OCI-LY3 (cell line): ENCODE measurements around the gene GUCD1.
"Not testable (repeated sequence)": the region's sequence is repeated elsewhere in the genome, so short reads cannot be mapped to it uniquely, and the experiment has no call there.

Experiments used
- H2AFZ ChIP-seq: fragments of 200-600, 300-600 bp; shearing (Covaris generic); 2 replicates; pipeline ENCODE4 v1.6.0; 2014; ENCODE audit warnings: antibody characterized with exemption, low read depth, low read length
- H3K27ac ChIP-seq: fragments of 200-600, 300-600 bp; sonication (generic); 2 replicates; pipeline ENCODE4 v1.5.1; 2014; ENCODE audit warnings: mild to moderate bottlenecking, low read length, moderate library complexity, mixed read lengths
- H3K27me3 ChIP-seq: fragments of 200-600, 300-600 bp; sonication (generic); 2 replicates; pipeline ENCODE4 v1.6.1; 2014; ENCODE audit warnings: low read depth, low read length, mixed read lengths
- H3K36me3 ChIP-seq: fragments of 200-600, 300-600 bp; sonication (generic); replicated peaks from 2 replicates; pipeline ENCODE3; 2014; ENCODE audit warnings: low read depth, low read length, mixed read lengths
- H3K4me1 ChIP-seq: fragments of 300-600, 200-600 bp; sonication (generic); 2 replicates; pipeline ENCODE4 v1.6.1; 2014; ENCODE audit warnings: low read length, mixed read lengths
- H3K4me2 ChIP-seq: fragments of 200-600, 300-600 bp; sonication (generic); 2 replicates; pipeline ENCODE4 v1.6.1; 2014; ENCODE audit warnings: low read length, mixed read lengths
- H3K4me3 ChIP-seq: fragments of 300-600, 200-600 bp; sonication (generic); 2 replicates; pipeline ENCODE4 v1.5.1; 2014; ENCODE audit warnings: antibody characterized with exemption, mild to moderate bottlenecking, low read length, moderate library complexity
- H3K79me2 ChIP-seq: fragments of 300-600, 200-600 bp; shearing (Covaris generic); 2 replicates; pipeline ENCODE4 v1.6.1; 2014; ENCODE audit warnings: mild to moderate bottlenecking, low read length, mixed read lengths
- H3K9ac ChIP-seq: fragments of 300-600, 200-600 bp; shearing (Covaris generic); 2 replicates; pipeline ENCODE4 v1.6.0; 2014; ENCODE audit warnings: mild to moderate bottlenecking, low read length, moderate library complexity
- H3K9me3 ChIP-seq: fragments of 200-600, 300-600 bp; shearing (Covaris generic); 2 replicates; pipeline ENCODE4 v1.6.1; 2014; ENCODE audit warnings: low read length, mixed read lengths; ENCODE audit not compliant: insufficient read depth
- H4K20me1 ChIP-seq: fragments of 200-600, 300-600 bp; sonication (generic); 2 replicates; pipeline ENCODE4 v1.6.1; 2016; ENCODE audit warnings: low read length, mixed read lengths; ENCODE audit not compliant: insufficient read depth
- CTCF ChIP-seq: fragments of 200-600, 300-600 bp; sonication (generic); IDR thresholded peaks from 2 replicates; pipeline ENCODE4 v1.5.1; 2014; ENCODE audit warnings: antibody characterized with exemption, low read length, low read depth
- EZH2phosphoT487 ChIP-seq: fragments of 200-600 bp; shearing (Covaris generic); IDR thresholded peaks from 2 replicates; pipeline ENCODE4 v1.6.1; 2018; ENCODE audit warnings: antibody characterized with exemption, mixed run types, low read depth

Gene GUCD1

GRCh38 chr22:24535348-24535747 is 19.6 kb downstream of the GUCD1 start:
- Histone ChIP-seq H3K27me3 (no peaks in the 10 kb centered on the region), H3K4me1 (0 out of 2 replicates have a peak, but pooled peaks cover 1% of the 10 kb centered on the region), H3K79me2 (no peaks in the 10 kb centered on the region), H2AFZ (no peak overlapping the region), H3K27ac (no peak overlapping the region), H3K4me2 (no peak overlapping the region), H4K20me1 (no peaks in the 10 kb centered on the region; the same call in 1 of the 2 replicates), H3K4me3 (no peak overlapping the region), H3K9me3 (no peaks in the 10 kb centered on the region), H3K9ac (no peak overlapping the region), H3K36me3 (peaks cover 4% of the 10 kb centered on the region)
- TF ChIP-seq EZH2phosphoT487 = no peak
- no peak for TF ChIP-seq CTCF

GRCh38 chr22:24532075-24532474 is 22.9 kb downstream of the GUCD1 start:
- Histone ChIP-seq H4K20me1 (no peaks in the 10 kb centered on the region; the same call in 1 of the 2 replicates), H3K27ac (no peak overlapping the region), H3K9me3 (no peaks in the 10 kb centered on the region), H3K79me2 (no peaks in the 10 kb centered on the region), H3K36me3 (no peaks in the 10 kb centered on the region), H3K4me1 (peaks cover 15% of the 10 kb centered on the region), H2AFZ (no peak overlapping the region), H3K27me3 (no peaks in the 10 kb centered on the region), H3K4me2 (no peak overlapping the region), H3K9ac (no peak overlapping the region), H3K4me3 (no peak overlapping the region)
- TF ChIP-seq CTCF = no peak

GRCh38 chr22:24530968-24531367 is 24.0 kb downstream of the GUCD1 start:
- peaks cover 15% of the 10 kb centered on the region for H3K4me1 ChIP-seq
- H3K9me3 ChIP-seq, H3K9ac ChIP-seq: not testable (repeated sequence)

GRCh38 chr22:24529898-24530297 is 25.0 kb downstream of the GUCD1 start:
- no peak for TF ChIP-seq EZH2phosphoT487
- TF ChIP-seq CTCF = no peak
- Histone ChIP-seq H3K36me3 (no peaks in the 10 kb centered on the region), H3K4me3 (no peak overlapping the region), H4K20me1 (no peaks in the 10 kb centered on the region), H3K27ac (no peak overlapping the region), H3K9me3 (no peaks in the 10 kb centered on the region), H3K4me1 (peaks cover 18% of the 10 kb centered on the region), H3K79me2 (no peaks in the 10 kb centered on the region), H3K4me2 (peak overlapping the region; percentile 38), H3K9ac (no peak overlapping the region), H2AFZ (no peak overlapping the region), H3K27me3 (no peaks in the 10 kb centered on the region)

More at GRCh38 chr22:24530968-24531367, 24.0 kb downstream of the GUCD1 start:
- not testable (repeated sequence) for H3K36me3 ChIP-seq, H3K79me2 ChIP-seq, H3K4me2 ChIP-seq, H2AFZ ChIP-seq, H4K20me1 ChIP-seq, H3K27ac ChIP-seq, H3K27me3 ChIP-seq, H3K4me3 ChIP-seq

- H2AFZ ChIP-seq = no peak overlapping the region
Measured at GRCh38 chr22:24526191-24526590, 28.7 kb downstream of the GUCD1 start.

More at GRCh38 chr22:24526191-24526590, 28.7 kb downstream of the GUCD1 start:
- no peaks in the 10 kb centered on the region for H3K79me2 ChIP-seq
- no peaks in the 10 kb centered on the region for H3K27me3 ChIP-seq
- no peaks in the 10 kb centered on the region for H3K9me3 ChIP-seq
- no peaks in the 10 kb centered on the region for H3K36me3 ChIP-seq
- H3K27ac ChIP-seq = no peak overlapping the region
- peaks cover 25% of the 10 kb centered on the region for H3K4me1 ChIP-seq
- H3K4me3 ChIP-seq = no peak overlapping the region
- no peak overlapping the region for H3K9ac ChIP-seq
- no peaks in the 10 kb centered on the region for H4K20me1 ChIP-seq
- H3K4me2 ChIP-seq = no peak overlapping the region
- TF ChIP-seq CTCF = no peak
- TF ChIP-seq EZH2phosphoT487 = no peak
